Stomach (tissue), 9 donors: ENCODE data around the gene SMC4. TPM values are rescaled to one million over a fixed set of nuclear protein-coding genes. Genes with fewer than 3 reads are reported as not detected.

Source experiments
- DNase-seq, 2 donors: peaks; one replicate each; pipeline versions ENCODE4 v3.0.0 to v3.0.0-alpha.2; 2013 to 2019
- H3K27ac ChIP-seq, 5 donors: fragments of 200-600 bp in 4 of 5; sonication (generic) in 4 of 5; one replicate each; pipeline ENCODE4 v1.5.1; 2013 to 2019; ENCODE audit warnings: mild to moderate bottlenecking in 1 of 5, moderate library complexity in 1 of 5
- H3K27me3 ChIP-seq, 3 donors: fragments of 200-600 bp; sonication (generic); one replicate each; pipeline ENCODE4 v1.5.1; 2017 to 2019; ENCODE audit warnings: mixed run types in 1 of 3
- H3K36me3 ChIP-seq, 4 donors: fragments of 200-600 bp; sonication (generic); 1 replicate in 3 of 4; 2 replicates in 1 of 4; pipeline ENCODE4 v1.5.1; 2016 to 2019
- H3K4me1 ChIP-seq, 4 donors: fragments of 200-600 bp; sonication (generic); one replicate each; pipeline ENCODE4 v1.5.1; 2016 to 2019
- H3K4me3 ChIP-seq, 4 donors: fragments of 200-600 bp; sonication (generic) in 3 of 4; one replicate each; pipeline ENCODE4 v1.5.1; 2016 to 2019; ENCODE audit warnings: mild to moderate bottlenecking in 1 of 4
- H3K9me3 ChIP-seq, 4 donors: fragments of 200-600 bp; sonication (generic); one replicate each; pipeline ENCODE4 v1.5.1; 2016 to 2019
- CTCF ChIP-seq, 7 experiments: fragments of 450-650 bp in 4 of 7; fragments of 200-600 bp in 3 of 7; sonication (generic) in 3 of 7; IDR thresholded peaks; one replicate each; pipeline ENCODE4 v1.5.1; 2016 to 2019; ENCODE audit warnings: antibody characterized with exemption in 7 of 7, control low read depth in 2 of 7, mild to moderate bottlenecking in 1 of 7
- EP300 ChIP-seq: sonication (generic); formaldehyde crosslinking; IDR thresholded peaks from one replicate; pipeline ENCODE4 v1.6.1; 2017; ENCODE audit warnings: antibody characterized with exemption
- POLR2A ChIP-seq, 4 donors: fragments of 450-650 bp; IDR thresholded peaks; one replicate each; pipeline ENCODE4 v1.6.1; 2016; ENCODE audit warnings: antibody characterized with exemption in 4 of 4, control low read depth in 2 of 4, mild to moderate bottlenecking in 1 of 4, moderate library complexity in 1 of 4
- POLR2AphosphoS5 ChIP-seq, 3 donors: sonication (generic); formaldehyde crosslinking; IDR thresholded peaks; one replicate each; pipeline ENCODE4 v1.6.1; 2016; ENCODE audit warnings: antibody characterized with exemption in 3 of 3
- WGBS, 5 donors: extraction: QIAGEN DNeasy Blood & Tissue Kit in 3 of 5; methylation state at CpG; one replicate each; pipeline versions ENCODE4 v1.1.5 to v1.1.7; 2013 to 2018; 5-methylcytosine and 5-hydroxymethylcytosine counted together
- intact Hi-C: fragments of 100-400 bp; cut with DNase I; formaldehyde crosslinking; loops from one replicate; pipeline ENCODE4 v1.15.1; 2023; ENCODE audit warnings: low total_unique reads
- polyA plus RNA-seq, 3 donors: library from polyadenylated mRNA; stranded (reverse); fragments of 200-250 nt; gene quantifications; one replicate each; pipeline ENCODE4 v1.2.3, GENCODE V29; 2013
- total RNA-seq, 5 donors: library from RNA; depleted of rRNA; stranded (reverse); fragments of >200 nt; gene quantifications; one replicate each; pipeline versions ENCODE4 v1.1.0 to v1.2.3, GENCODE V29; 2014 to 2016
- donor health status: healthy with polysubstance abuse.
- donor health status: Bipolar disorder and iron deficiency.
- donor health status: healthy.

SMC4 gene
- total and polyA plus RNA-seq, 8 donors, result 12.8 to 122 (median 46.7) TPM

DNA sequence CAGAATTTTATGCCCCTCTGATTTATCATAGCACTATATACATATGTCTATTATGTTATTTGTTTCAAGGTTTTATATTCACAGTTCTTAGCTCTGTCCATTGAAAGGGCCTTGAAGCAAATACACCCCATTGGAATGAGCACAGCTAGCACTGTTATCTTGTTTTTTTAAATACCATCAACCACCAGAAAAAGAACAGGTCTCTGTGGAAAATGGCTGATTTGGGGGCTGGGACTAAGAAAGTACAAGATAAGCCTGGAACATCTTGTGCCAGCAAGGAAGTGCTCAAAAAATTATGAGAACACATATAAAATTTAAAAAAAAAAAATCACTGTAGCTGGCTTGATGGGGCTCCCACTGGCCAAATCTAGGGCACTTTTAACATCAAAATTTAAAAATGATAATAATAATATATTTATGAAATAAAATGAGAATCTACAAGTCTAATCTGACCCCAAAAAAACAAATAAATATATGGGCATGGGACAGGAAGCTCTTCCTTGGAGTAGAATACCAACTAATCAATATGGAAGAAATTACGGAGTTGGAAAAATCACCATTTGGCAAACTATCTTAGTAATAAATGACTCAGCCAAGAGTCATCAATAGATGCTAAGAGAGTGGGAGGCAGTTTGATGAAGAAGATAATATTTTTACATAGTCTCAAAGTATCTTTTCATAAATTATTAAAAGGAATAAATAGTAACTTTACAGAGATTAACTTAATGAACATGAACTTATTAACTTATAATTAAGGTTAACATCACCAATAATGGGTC lies 20.9 kb upstream of the SMC4 start:
- Histone ChIP-seq H3K9me3 (no peaks in the 10 kb centered on the region), H3K4me3 (no peak overlapping the region), H3K36me3 (peaks cover 6 to 38% (median 28%) of the 10 kb centered on the region in 4 donors), H3K27ac (no peak overlapping the region), H3K4me1 (no peaks in the 10 kb centered on the region), H3K27me3 (no peaks in the 10 kb centered on the region)
- intact Hi-C loops, result no loop called here
- TF ChIP-seq EP300 (no peak), POLR2AphosphoS5 (IDR thresholded peaks at IDR 0.05) (no peak), POLR2A (IDR thresholded peaks at IDR 0.05) (no peak), CTCF (IDR thresholded peaks at IDR 0.05) (no peak)
- DNase-seq, result no peak
- 94 to 100% (median 100%) methylated on average over 1 of the region's 1 CpG for WGBS, 5 donors

- intact Hi-C loops, result no loop called here
- no peaks in the 10 kb centered on the region for H3K27me3 ChIP-seq
- WGBS, 5 donors, result 85 to 94% (median 88%) methylated on average over 4 of the region's 4 CpGs
- no peak for TF ChIP-seq POLR2AphosphoS5 (IDR thresholded peaks at IDR 0.05)
- TF ChIP-seq EP300, result no peak
- no peak for TF ChIP-seq POLR2A (IDR thresholded peaks at IDR 0.05)
- TF ChIP-seq CTCF (IDR thresholded peaks at IDR 0.05), result no peak
- H3K4me1 ChIP-seq, result no peaks in the 10 kb centered on the region
- H3K36me3 ChIP-seq, result peaks cover 6 to 26% (median 17%) of the 10 kb centered on the region in 4 donors
- H3K9me3 ChIP-seq, result no peaks in the 10 kb centered on the region
- no peak overlapping the region for H3K4me3 ChIP-seq
- no peak overlapping the region for H3K27ac ChIP-seq
- no peak for DNase-seq
Measured at GRCh38 chr3:160379628-160380214, 19.7 kb upstream of the SMC4 start.

GRCh38 chr3:160381470-160381869 lies 18.0 kb upstream of the SMC4 start:
- TF ChIP-seq EP300 (no peak), CTCF (IDR thresholded peaks at IDR 0.05) (no peak), POLR2A (IDR thresholded peaks at IDR 0.05) (no peak)
- intact Hi-C loops, result no loop called here
- H3K9me3 ChIP-seq, result no peaks in the 10 kb centered on the region
- DNase-seq, result no peak
- no peak overlapping the region for H3K4me3 ChIP-seq
- peaks cover 4 to 9% (median 6%) of the 10 kb centered on the region in 4 donors for H3K36me3 ChIP-seq
- H3K27me3 ChIP-seq, result no peaks in the 10 kb centered on the region
- 91 to 100% (median 98%) methylated on average over 1 of the region's 1 CpG for WGBS, 5 donors
- no peak overlapping the region for H3K27ac ChIP-seq
- no peaks in the 10 kb centered on the region for H3K4me1 ChIP-seq

DNA sequence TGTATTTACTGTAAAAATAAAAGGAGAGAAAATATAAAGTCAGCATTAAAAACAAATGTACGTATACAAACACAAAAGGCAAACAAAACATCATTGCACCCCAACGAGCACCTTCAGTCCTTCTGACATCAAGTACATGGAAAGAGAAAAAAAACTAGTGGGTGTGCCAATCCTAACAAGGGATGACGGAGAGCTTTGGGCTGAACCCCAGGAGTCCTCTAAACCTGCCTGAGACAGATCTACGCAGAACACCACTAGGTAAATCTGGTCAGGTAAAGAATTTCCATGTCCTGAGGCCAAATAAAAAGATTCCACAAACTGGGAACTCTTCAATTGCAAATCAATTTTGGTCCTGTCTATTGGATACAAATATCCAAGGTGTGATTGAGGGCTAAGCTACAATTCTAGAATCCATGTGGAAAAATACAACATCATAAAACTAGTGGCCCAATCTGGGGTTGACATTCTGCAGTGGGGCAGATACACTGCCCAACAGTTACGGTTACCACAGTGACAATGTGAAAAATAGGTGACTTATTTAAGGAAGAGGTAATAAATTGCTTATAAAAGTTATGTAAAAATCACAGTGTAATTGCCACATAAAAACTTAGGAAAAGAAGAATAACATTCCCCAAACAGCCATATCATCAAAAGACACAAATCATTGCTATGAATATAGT lies 14.7 kb upstream of the SMC4 start:
- no peaks in the 10 kb centered on the region for H3K4me1 ChIP-seq
- no peaks in the 10 kb centered on the region for H3K36me3 ChIP-seq
- H3K4me3 ChIP-seq, result no peak overlapping the region
- no peak for DNase-seq
- WGBS, 5 donors, result 85 to 90% (median 87%) methylated on average over 5 of the region's 5 CpGs
- H3K9me3 ChIP-seq, result no peaks in the 10 kb centered on the region
- no peaks in the 10 kb centered on the region for H3K27me3 ChIP-seq
- intact Hi-C loops, result no loop called here
- no peak overlapping the region for H3K27ac ChIP-seq
- no peak for TF ChIP-seq CTCF (IDR thresholded peaks at IDR 0.05)
- TF ChIP-seq POLR2A (IDR thresholded peaks at IDR 0.05), result no peak
- no peak for TF ChIP-seq EP300
- no peak for TF ChIP-seq POLR2AphosphoS5 (IDR thresholded peaks at IDR 0.05)
